GM12891 (cell line): Measurements from ENCODE around the gene CENPT.

Experiments used
- DNase-seq: peaks from one replicate; pipeline ENCODE4 v3.0.0; 2011; ENCODE audit warnings: low spot score; ENCODE audit not compliant: insufficient read length
- FAIRE-seq: peaks from 2 replicates; lab custom pipeline; 2011; peaks lifted over from hg19 to GRCh38; lab: Jason Lieb, UNC
- PAX5 ChIP-seq: IDR thresholded peaks from 2 replicates; pipeline ENCODE4 v1.6.1; 2011; ENCODE audit warnings: low read length, moderate library complexity, mild to moderate bottlenecking; ENCODE audit not compliant: insufficient read depth, severe bottlenecking
- POLR2A ChIP-seq: IDR thresholded peaks from 2 replicates; pipeline ENCODE4 v1.6.1; 2011; ENCODE audit warnings: low read depth, low read length, control low read depth
- POLR2AphosphoS5 ChIP-seq: IDR thresholded peaks from 2 replicates; pipeline ENCODE4 v1.6.1; 2011; ENCODE audit warnings: low read depth, low read length, control low read depth
- POU2F2 ChIP-seq: IDR thresholded peaks from 2 replicates; pipeline ENCODE4 v1.6.1; 2011; ENCODE audit warnings: low read depth, mild to moderate bottlenecking, control low read depth, low read length, moderate library complexity
- SPI1 ChIP-seq: IDR thresholded peaks from 2 replicates; pipeline ENCODE4 v1.6.1; 2011; ENCODE audit warnings: low read depth, low read length, control low read depth
- TAF1 ChIP-seq: IDR thresholded peaks from 2 replicates; pipeline ENCODE4 v1.6.1; 2011; ENCODE audit warnings: low read depth, low read length, control low read depth

The CENPT gene

GRCh38 chr16:67877064-67877463 lies 29.6 kb upstream of the CENPT start:
- DNase-seq = no peak
- TF ChIP-seq PAX5 (no peak), POLR2A (no peak), SPI1 (no peak), POLR2AphosphoS5 (no peak), TAF1 (no peak), POU2F2 (no peak)
- FAIRE-seq = no peak

GRCh38 chr16:67874372-67874771 lies 26.9 kb upstream of the CENPT start:
- TF ChIP-seq SPI1 (no peak), POLR2AphosphoS5 (no peak), TAF1 (no peak), POU2F2 (no peak)
- FAIRE-seq (no peak), DNase-seq (no peak)

- peak; percentile 9 for FAIRE-seq
- TF ChIP-seq SPI1 (no peak), POLR2A (no peak), POU2F2 (no peak), PAX5 (no peak), TAF1 (no peak), POLR2AphosphoS5 (no peak)
- no peak for DNase-seq
Measured at GRCh38 chr16:67873435-67874370, 26.2 kb upstream of the CENPT start.

GRCh38 chr16:67872631-67873434 lies 25.3 kb upstream of the CENPT start, which contains the start of gene EDC4:
Gene EDC4 (plus strand): TSS chr16:67873052. CDS start chr16:67873262, 210 bp downstream.
- TF ChIP-seq TAF1 (peak; percentile 62; the same call in 1 of the 2 replicates), SPI1 (no peak), POLR2A (peak; percentile 86), POU2F2 (peak; percentile 80), POLR2AphosphoS5 (peak; percentile 78), PAX5 (no peak)
- peak; percentile 84 for FAIRE-seq
- DNase-seq = peak; percentile 97

GRCh38 chr16:67872131-67872630 lies 24.7 kb upstream of the CENPT start:
- no peak for DNase-seq
- TF ChIP-seq POLR2AphosphoS5 (no peak), POU2F2 (no peak), SPI1 (peak; percentile 29; the same call in 1 of the 2 replicates), TAF1 (no peak), PAX5 (no peak)
- peak; percentile 13 for FAIRE-seq

- DNase-seq = no peak
- TF ChIP-seq POLR2AphosphoS5 (no peak), TAF1 (no peak), POU2F2 (no peak), PAX5 (no peak), SPI1 (no peak), POLR2A (no peak)
- FAIRE-seq = no peak
Measured at GRCh38 chr16:67871256-67871655, 23.8 kb upstream of the CENPT start.

- DNase-seq = no peak
- FAIRE-seq = no peak
Measured at GRCh38 chr16:67869653-67870052, 22.2 kb upstream of the CENPT start.

GRCh38 chr16:67868290-67868689 lies 20.8 kb upstream of the CENPT start:
- no peak for TF ChIP-seq TAF1
- no peak for TF ChIP-seq POLR2A
- TF ChIP-seq PAX5 = no peak
- TF ChIP-seq SPI1 = no peak
- no peak for TF ChIP-seq POLR2AphosphoS5
- no peak for TF ChIP-seq POU2F2
- FAIRE-seq (no peak), DNase-seq (no peak)

More at GRCh38 chr16:67869653-67870052, 22.2 kb upstream of the CENPT start:
- no peak for TF ChIP-seq POU2F2
- TF ChIP-seq SPI1 = no peak
- TF ChIP-seq POLR2AphosphoS5 = no peak
- no peak for TF ChIP-seq POLR2A
- no peak for TF ChIP-seq TAF1
- no peak for TF ChIP-seq PAX5

- FAIRE-seq = no peak
- DNase-seq = no peak
- TF ChIP-seq TAF1 (no peak), SPI1 (no peak), POU2F2 (no peak), POLR2AphosphoS5 (no peak), POLR2A (no peak), PAX5 (no peak)
Measured at GRCh38 chr16:67865318-67865717, 17.8 kb upstream of the CENPT start.
